MM.1S (cell line): Measurements from ENCODE around the gene TRMT1.

Experiments used
- DNase-seq: peaks from one replicate; pipeline ENCODE4 v3.0.0-alpha.2; 2015
- H2AFZ ChIP-seq: fragments of 300-600 bp; sonication (generic); 2 replicates; pipeline ENCODE4 v1.6.0; 2016; ENCODE audit warnings: antibody characterized with exemption, low read length
- H3F3A ChIP-seq: fragments of 300-600 bp; sonication (generic); 2 replicates; pipeline ENCODE4 v1.6.1; 2016; ENCODE audit warnings: mild to moderate bottlenecking, antibody characterized with exemption, low read length, moderate library complexity, mixed read lengths; ENCODE audit not compliant: insufficient read depth
- H3K27ac ChIP-seq: fragments of 300-600 bp; sonication (generic); 2 replicates; pipeline ENCODE4 v1.5.1; 2016; ENCODE audit warnings: mild to moderate bottlenecking, low read length
- H3K27me3 ChIP-seq: fragments of 300-600 bp; sonication (generic); replicated peaks from 2 replicates; pipeline ENCODE4 v1.6.0; 2016; ENCODE audit warnings: low read length; ENCODE audit not compliant: insufficient read depth
- H3K36me3 ChIP-seq: fragments of 300-600 bp; sonication (generic); replicated peaks from 2 replicates; pipeline ENCODE4 v1.6.1; 2016; ENCODE audit warnings: mild to moderate bottlenecking, low read length, mixed read lengths; ENCODE audit not compliant: insufficient read depth
- H3K4me1 ChIP-seq: fragments of 300-600 bp; sonication (generic); 2 replicates; pipeline ENCODE4 v1.6.1; 2016; ENCODE audit warnings: low read length, mixed read lengths
- H3K4me2 ChIP-seq: fragments of 300-600 bp; sonication (generic); 2 replicates; pipeline ENCODE4 v1.6.0; 2016; ENCODE audit warnings: low read depth, low read length
- H3K4me3 ChIP-seq: fragments of 300-600 bp; sonication (generic); 2 replicates; pipeline ENCODE4 v1.5.1; 2016; ENCODE audit warnings: low read length, mixed read lengths
- H3K79me2 ChIP-seq: fragments of 300-600 bp; sonication (generic); 2 replicates; pipeline ENCODE4 v1.6.1; 2016; ENCODE audit warnings: mixed run types, low read length, mixed read lengths
- H3K9ac ChIP-seq: fragments of 300-600 bp; sonication (generic); 2 replicates; pipeline ENCODE4 v1.6.1; 2016; ENCODE audit warnings: low read length, mixed read lengths
- H3K9me2 ChIP-seq: fragments of 300-600 bp; sonication (generic); replicated peaks from 2 replicates; pipeline ENCODE4 v1.6.1; 2016; ENCODE audit warnings: mild to moderate bottlenecking, low read length, mixed read lengths; ENCODE audit not compliant: insufficient read depth
- H3K9me3 ChIP-seq: fragments of 300-600 bp; sonication (generic); replicated peaks from 2 replicates; pipeline ENCODE4 v1.6.1; 2016; ENCODE audit warnings: mild to moderate bottlenecking, low read length, mixed read lengths; ENCODE audit not compliant: insufficient read depth
- H4K20me1 ChIP-seq: fragments of 300-600 bp; sonication (generic); 2 replicates; pipeline ENCODE4 v1.6.1; 2016; ENCODE audit warnings: mild to moderate bottlenecking, low read length, moderate library complexity, mixed read lengths; ENCODE audit not compliant: insufficient read depth
- CTCF ChIP-seq: fragments of 300-600 bp; sonication (generic); IDR thresholded peaks from 2 replicates; pipeline ENCODE4 v1.5.1; 2016; ENCODE audit warnings: antibody characterized with exemption, low read length, mixed read lengths
- EZH2 ChIP-seq: fragments of 300-600 bp; sonication (generic); optimal IDR thresholded peaks from 2 replicates; pipeline ENCODE3; 2017; ENCODE audit warnings: low read depth, mild to moderate bottlenecking, antibody characterized with exemption, low read length, mixed read lengths
- EZH2phosphoT487 ChIP-seq: fragments of 300-600 bp; sonication (generic); IDR thresholded peaks from 2 replicates; pipeline ENCODE4 v1.6.1; 2018; ENCODE audit warnings: antibody characterized with exemption, low read length

TRMT1 gene

GRCh38 chr19:13146763-13147563 is 30.4 kb upstream of the TRMT1 start:
- Histone ChIP-seq H3K4me1 (peaks cover 4% of the 10 kb centered on the region), H3K79me2 (peaks cover 3% of the 10 kb centered on the region; the same call in 1 of the 2 replicates), H2AFZ (no peak overlapping the region), H3K9me2 (no peaks in the 10 kb centered on the region), H3K9me3 (no peaks in the 10 kb centered on the region), H3F3A (no peaks in the 10 kb centered on the region), H3K36me3 (no peaks in the 10 kb centered on the region), H4K20me1 (no peaks in the 10 kb centered on the region), H3K27ac (no peak overlapping the region), H3K4me2 (no peak overlapping the region), H3K4me3 (no peak overlapping the region), H3K9ac (no peak overlapping the region), H3K27me3 (no peaks in the 10 kb centered on the region)
- no peak for DNase-seq
- TF ChIP-seq CTCF = no peak
- TF ChIP-seq EZH2 = no peak
- TF ChIP-seq EZH2phosphoT487 = no peak

GRCh38 chr19:13139633-13140311 is 23.2 kb upstream of the TRMT1 start:
- no peak overlapping the region for H3K4me2 ChIP-seq
- H3K27me3 ChIP-seq = no peaks in the 10 kb centered on the region
- H3F3A ChIP-seq = no peaks in the 10 kb centered on the region
- H3K9me3 ChIP-seq = no peaks in the 10 kb centered on the region
- TF ChIP-seq CTCF (no peak), EZH2 (no peak), EZH2phosphoT487 (no peak)
- H3K4me1 ChIP-seq = no peaks in the 10 kb centered on the region
- no peak overlapping the region for H3K27ac ChIP-seq
- H3K4me3 ChIP-seq = no peak overlapping the region
- H3K9me2 ChIP-seq = no peaks in the 10 kb centered on the region
- no peaks in the 10 kb centered on the region for H3K79me2 ChIP-seq
- DNase-seq = no peak
- no peaks in the 10 kb centered on the region for H4K20me1 ChIP-seq
- 0 out of 2 replicates have a peak, but pooled peaks cover 7% of the 10 kb centered on the region for H3K36me3 ChIP-seq
- H2AFZ ChIP-seq = no peak overlapping the region
- no peak overlapping the region for H3K9ac ChIP-seq

GRCh38 chr19:13138916-13139198 is 22.3 kb upstream of the TRMT1 start:
- H3K9me3 ChIP-seq = no peaks in the 10 kb centered on the region
- no peak for TF ChIP-seq CTCF
- no peak for TF ChIP-seq EZH2
- TF ChIP-seq EZH2phosphoT487 = no peak
- H3K9me2 ChIP-seq = no peaks in the 10 kb centered on the region
- H3K27ac ChIP-seq = no peak overlapping the region
- DNase-seq = no peak
- H3K79me2 ChIP-seq = peaks cover 8% of the 10 kb centered on the region; the same call in 1 of the 2 replicates
- no peaks in the 10 kb centered on the region for H4K20me1 ChIP-seq
- H3K27me3 ChIP-seq = no peaks in the 10 kb centered on the region
- H3F3A ChIP-seq = no peaks in the 10 kb centered on the region
- H3K4me1 ChIP-seq = no peaks in the 10 kb centered on the region
- no peak overlapping the region for H2AFZ ChIP-seq
- H3K36me3 ChIP-seq = 0 out of 2 replicates have a peak, but pooled peaks cover 7% of the 10 kb centered on the region
- no peak overlapping the region for H3K4me3 ChIP-seq
- no peak overlapping the region for H3K9ac ChIP-seq
- no peak overlapping the region for H3K4me2 ChIP-seq
